H9 (cell line): ENCODE results near the gene MGAT5. TPM values are rescaled to one million over a fixed set of nuclear protein-coding genes. Genes with fewer than 3 reads are reported as not detected.

Source experiments
- DNase-seq: peaks from one replicate; pipeline ENCODE4 v3.0.0-alpha.2; 2017
- H2AFZ ChIP-seq: one replicate; pipeline ENCODE4 v1.6.1; 2013; ENCODE audit warnings: mild to moderate bottlenecking, low read length, control low read depth, moderate library complexity
- H2AK5ac ChIP-seq: 2 replicates; pipeline ENCODE4 v1.6.1; 2013; ENCODE audit warnings: low read length, control low read depth, mixed read lengths; ENCODE audit not compliant: insufficient read length
- H2BK120ac ChIP-seq: one replicate; pipeline ENCODE4 v1.6.1; 2013; ENCODE audit warnings: low read depth, mild to moderate bottlenecking, low read length, control low read depth, inconsistent platforms; ENCODE audit not compliant: poor library complexity, severe bottlenecking
- H2BK12ac ChIP-seq: 2 replicates; pipeline ENCODE4 v1.6.1; 2013; ENCODE audit warnings: low read length, control low read depth, mixed read lengths, low read depth; ENCODE audit not compliant: insufficient read length
- H2BK15ac ChIP-seq: 2 replicates; pipeline ENCODE4 v1.6.1; 2013; ENCODE audit warnings: low read depth, low read length, control low read depth
- H2BK20ac ChIP-seq: one replicate; pipeline ENCODE4 v1.6.1; 2013; ENCODE audit warnings: low read depth, mild to moderate bottlenecking, low read length, control low read depth, inconsistent platforms; ENCODE audit not compliant: poor library complexity, severe bottlenecking
- H2BK5ac ChIP-seq: 2 replicates; pipeline ENCODE4 v1.6.1; 2013; ENCODE audit warnings: low read length, control low read depth, mixed read lengths; ENCODE audit not compliant: insufficient read length
- H3K14ac ChIP-seq: 2 replicates; pipeline ENCODE4 v1.6.1; 2013; ENCODE audit warnings: low read length, control low read depth; ENCODE audit not compliant: insufficient read depth
- H3K18ac ChIP-seq: 2 replicates; pipeline ENCODE4 v1.6.1; 2013; ENCODE audit warnings: low read depth, mild to moderate bottlenecking, mixed read lengths, low read length, control low read depth; ENCODE audit not compliant: insufficient read length
- H3K23ac ChIP-seq: 2 replicates; pipeline ENCODE4 v1.6.1; 2013; ENCODE audit warnings: low read length, control low read depth, mixed read lengths, low read depth; ENCODE audit not compliant: insufficient read length
- H3K23me2 ChIP-seq: 2 replicates; pipeline ENCODE4 v1.6.1; 2013; ENCODE audit warnings: low read depth, mild to moderate bottlenecking, mixed read lengths, low read length, control low read depth; ENCODE audit not compliant: insufficient read length, poor library complexity, severe bottlenecking
- H3K27ac ChIP-seq: 2 replicates; pipeline ENCODE4 v1.5.1; 2013; ENCODE audit warnings: low read length, control low read depth, mixed read lengths, low read depth; ENCODE audit not compliant: insufficient read length
- H3K27me3 ChIP-seq: 2 replicates; pipeline ENCODE4 v1.6.1; 2013; ENCODE audit warnings: low read length, control low read depth, inconsistent platforms; ENCODE audit not compliant: insufficient read depth
- H3K4ac ChIP-seq: 2 replicates; pipeline ENCODE4 v1.6.1; 2013; ENCODE audit warnings: low read depth, mild to moderate bottlenecking, control low read depth, inconsistent platforms, low read length, moderate library complexity
- H3K4me1 ChIP-seq: 2 replicates; pipeline ENCODE4 v1.6.1; 2013; ENCODE audit warnings: low read length, control low read depth, inconsistent platforms; ENCODE audit not compliant: insufficient read depth
- H3K4me2 ChIP-seq: 2 replicates; pipeline ENCODE4 v1.6.1; 2013; ENCODE audit warnings: low read length, control low read depth, mixed read lengths; ENCODE audit not compliant: insufficient read length, insufficient read depth
- H3K56ac ChIP-seq: 2 replicates; pipeline ENCODE4 v1.6.1; 2013; ENCODE audit warnings: low read depth, mild to moderate bottlenecking, mixed read lengths, low read length, control low read depth; ENCODE audit not compliant: insufficient read length
- H3K79me1 ChIP-seq: 2 replicates; pipeline ENCODE4 v1.6.1; 2013; ENCODE audit warnings: low read depth, mild to moderate bottlenecking, moderate library complexity, low read length, control low read depth, inconsistent platforms; ENCODE audit not compliant: insufficient read depth, poor library complexity, severe bottlenecking
- H3K79me2 ChIP-seq: 2 replicates; pipeline ENCODE4 v1.6.1; 2013; ENCODE audit warnings: low read length, control low read depth, inconsistent platforms; ENCODE audit not compliant: insufficient read depth
- H3K9ac ChIP-seq: 2 replicates; pipeline ENCODE4 v1.6.1; 2013; ENCODE audit warnings: low read length, control low read depth, mixed read lengths; ENCODE audit not compliant: insufficient read length; ENCODE audit errors: extremely low read depth
- H3K9me3 ChIP-seq: one replicate; pipeline ENCODE4 v1.6.1; 2013; ENCODE audit warnings: low read depth, low read length, inconsistent platforms; ENCODE audit not compliant: control insufficient read depth
- H3T11ph ChIP-seq: one replicate; pipeline ENCODE4 v1.6.1; 2013; ENCODE audit warnings: mild to moderate bottlenecking, low read length, control low read depth, inconsistent platforms
- H4K20me1 ChIP-seq: one replicate; pipeline ENCODE4 v1.6.1; 2013; ENCODE audit not compliant: control insufficient read depth, insufficient read length, insufficient read depth
- H4K5ac ChIP-seq: 2 replicates; pipeline ENCODE4 v1.6.1; 2013; ENCODE audit warnings: low read depth, mild to moderate bottlenecking, mixed read lengths, low read length, control low read depth; ENCODE audit not compliant: insufficient read length
- H4K8ac ChIP-seq: replicated peaks from 2 replicates; pipeline ENCODE4 v1.6.1; 2013; ENCODE audit warnings: low read length, control low read depth, mixed read lengths, low read depth; ENCODE audit not compliant: insufficient read length
- H4K91ac ChIP-seq: 2 replicates; pipeline ENCODE4 v1.6.1; 2013; ENCODE audit warnings: low read depth, mild to moderate bottlenecking, moderate library complexity, mixed read lengths, low read length, control low read depth; ENCODE audit not compliant: insufficient read length
- H3K27ac Mint-ChIP-seq, 3 experiments: 2 replicates in 2 of 3; 3 replicates in 1 of 3; pipeline ENCODE4 v1.8.0; 2020 to 2021; ENCODE audit warnings: mixed read lengths in 3 of 3, mild to moderate bottlenecking in 1 of 3, moderate library complexity in 1 of 3
- H3K27me3 Mint-ChIP-seq: 2 replicates; pipeline ENCODE4 v1.8.0; 2021; ENCODE audit warnings: low read depth, mild to moderate bottlenecking, moderate library complexity, mixed read lengths
- H3K36me3 Mint-ChIP-seq, 3 experiments: 2 replicates in 2 of 3; 3 replicates in 1 of 3; pipeline ENCODE4 v1.8.0; 2020 to 2021; ENCODE audit warnings: low read depth in 3 of 3, mixed read lengths in 3 of 3; ENCODE audit not compliant: insufficient read depth in 1 of 3
- H3K4me1 Mint-ChIP-seq, 2 experiments: 2 replicates each; pipeline ENCODE4 v1.8.0; 2020; ENCODE audit warnings: mixed read lengths in 2 of 2
- H3K4me3 Mint-ChIP-seq, 2 experiments: 2 replicates in 1 of 2; 3 replicates in 1 of 2; pipeline ENCODE4 v1.8.0; 2020 to 2021; ENCODE audit warnings: mild to moderate bottlenecking in 2 of 2, mixed read lengths in 2 of 2, moderate library complexity in 1 of 2
- H3K9me3 Mint-ChIP-seq, 2 experiments: 2 replicates in 1 of 2; 3 replicates in 1 of 2; pipeline ENCODE4 v1.8.0; 2020; ENCODE audit warnings: mild to moderate bottlenecking in 2 of 2, mixed read lengths in 2 of 2, moderate library complexity in 1 of 2
- WGBS: extraction: QIAGEN DNeasy Blood & Tissue Kit; methylation state at CpG from one replicate; pipeline ENCODE4 v1.1.7; 2013; ENCODE audit warnings: missing lambda C conversion rate, low lambda C conversion rate, mixed read lengths; ENCODE audit not compliant: insufficient read length; ENCODE audit errors: extremely low coverage; 5-methylcytosine and 5-hydroxymethylcytosine counted together
- total RNA-seq: library from RNA; stranded (reverse); gene quantifications from 2 replicates; pipeline ENCODE4 v1.2.1, GENCODE V29; 2021
- TF ChIP-seq, protein P1 (sequence below): fragments of 200-600 bp; sonication (generic); conservative IDR thresholded peaks from 3 replicates; pipeline ENCODE4 v1.8.0; 2021; ENCODE audit warnings: antibody characterized with exemption, mild to moderate bottlenecking

The MGAT5 gene
- total RNA-seq, 1 experiment from 2014 or later: 25.7 TPM

DNA sequence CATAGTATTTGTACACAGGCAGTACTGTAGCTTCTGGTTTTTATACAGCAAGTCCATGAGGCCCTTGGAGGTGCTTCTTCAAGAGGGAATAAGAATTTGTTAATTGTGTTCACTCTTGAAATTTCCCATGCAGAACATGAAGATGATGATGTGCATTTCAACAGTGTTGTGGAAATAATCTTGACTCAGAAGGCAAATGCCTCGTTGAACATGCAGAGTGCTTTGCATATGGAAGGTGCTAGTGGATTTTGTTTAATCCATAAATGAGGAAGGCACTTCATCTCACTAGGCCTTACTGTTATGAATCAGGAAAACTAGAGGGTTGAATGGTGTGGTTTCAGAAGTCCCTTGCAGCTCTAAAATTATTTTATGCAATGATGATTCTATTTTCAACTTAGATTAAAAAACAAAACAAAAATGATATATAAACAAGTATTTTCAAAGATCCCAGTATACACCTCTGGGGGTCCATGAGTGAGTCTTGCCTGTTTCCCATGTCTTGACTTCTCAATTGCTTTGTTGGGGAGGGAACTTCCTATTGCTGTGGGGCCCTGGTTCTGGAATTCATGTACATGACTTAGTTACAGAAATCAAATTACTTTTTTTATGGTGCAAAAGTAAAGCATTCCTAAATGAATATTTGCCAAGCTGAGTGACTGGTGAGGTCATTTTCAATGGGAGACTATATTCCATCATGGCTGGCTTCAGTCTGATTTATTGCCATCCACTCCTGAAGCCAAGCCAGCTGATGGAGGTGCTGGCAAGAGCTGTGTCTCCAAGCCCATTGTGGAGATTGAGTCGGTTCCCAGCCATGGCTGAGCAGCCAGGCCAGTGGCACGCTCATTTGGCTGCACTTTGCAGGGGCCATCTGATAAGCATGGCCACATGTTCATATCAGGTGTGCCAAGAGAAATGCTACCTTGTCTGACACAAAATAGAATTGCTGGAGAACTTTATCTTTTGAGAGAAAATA, 56.5 kb downstream of the MGAT5 start:
- Histone ChIP-seq H3K9ac (no peak overlapping the region), H2BK15ac (no peak overlapping the region), H3K14ac (no peak overlapping the region), H4K20me1 (no peaks in the 10 kb centered on the region), H3T11ph (no peak overlapping the region), H3K27ac (no peak overlapping the region), H3K56ac (no peak overlapping the region), H2AFZ (no peak overlapping the region), H2BK120ac (no peak overlapping the region), H2BK5ac (no peak overlapping the region), H2BK20ac (no peak overlapping the region), H3K4me1 (no peaks in the 10 kb centered on the region; the same call in 1 of the 2 replicates), H3K79me1 (no peaks in the 10 kb centered on the region), H2BK12ac (no peak overlapping the region), H3K18ac (no peak overlapping the region), H3K23ac (no peak overlapping the region), H3K23me2 (no peaks in the 10 kb centered on the region), H3K79me2 (no peaks in the 10 kb centered on the region), H4K91ac (no peak overlapping the region), H3K27me3 (no peaks in the 10 kb centered on the region), H3K9me3 (no peaks in the 10 kb centered on the region), H4K5ac (no peak overlapping the region), H3K4me2 (no peak overlapping the region), H3K4ac (no peak overlapping the region), H2AK5ac (no peak overlapping the region), H4K8ac (no peak overlapping the region)
- Mint-ChIP-seq H3K27me3 (no peaks in the 10 kb centered on the region), H3K4me1 (peaks cover 12 to 16% of the 10 kb centered on the region in 2 experiments), H3K9me3 (peaks cover 2 to 3% of the 10 kb centered on the region in 2 experiments; a peak in 3 of 5 replicates), H3K4me3 (no peak overlapping the region), H3K27ac (no peak overlapping the region; a peak in 1 of 7 replicates), H3K36me3 (peaks cover 0 to 4% (median 4%) of the 10 kb centered on the region in 3 experiments; a peak in 3 of 7 replicates)
- DNase-seq: no peak
- no CpG with 5 or more reads among the region's 3 CpGs for WGBS
- TF ChIP-seq, protein P1, sequence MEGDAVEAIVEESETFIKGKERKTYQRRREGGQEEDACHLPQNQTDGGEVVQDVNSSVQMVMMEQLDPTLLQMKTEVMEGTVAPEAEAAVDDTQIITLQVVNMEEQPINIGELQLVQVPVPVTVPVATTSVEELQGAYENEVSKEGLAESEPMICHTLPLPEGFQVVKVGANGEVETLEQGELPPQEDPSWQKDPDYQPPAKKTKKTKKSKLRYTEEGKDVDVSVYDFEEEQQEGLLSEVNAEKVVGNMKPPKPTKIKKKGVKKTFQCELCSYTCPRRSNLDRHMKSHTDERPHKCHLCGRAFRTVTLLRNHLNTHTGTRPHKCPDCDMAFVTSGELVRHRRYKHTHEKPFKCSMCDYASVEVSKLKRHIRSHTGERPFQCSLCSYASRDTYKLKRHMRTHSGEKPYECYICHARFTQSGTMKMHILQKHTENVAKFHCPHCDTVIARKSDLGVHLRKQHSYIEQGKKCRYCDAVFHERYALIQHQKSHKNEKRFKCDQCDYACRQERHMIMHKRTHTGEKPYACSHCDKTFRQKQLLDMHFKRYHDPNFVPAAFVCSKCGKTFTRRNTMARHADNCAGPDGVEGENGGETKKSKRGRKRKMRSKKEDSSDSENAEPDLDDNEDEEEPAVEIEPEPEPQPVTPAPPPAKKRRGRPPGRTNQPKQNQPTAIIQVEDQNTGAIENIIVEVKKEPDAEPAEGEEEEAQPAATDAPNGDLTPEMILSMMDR: no peak
